ENCODE data around the gene PACS2.
"Not testable (repeated sequence)": the region's sequence is repeated elsewhere in the genome, so short reads cannot be mapped to it uniquely, and the experiment has no call there.

PACS2 gene

DNA sequence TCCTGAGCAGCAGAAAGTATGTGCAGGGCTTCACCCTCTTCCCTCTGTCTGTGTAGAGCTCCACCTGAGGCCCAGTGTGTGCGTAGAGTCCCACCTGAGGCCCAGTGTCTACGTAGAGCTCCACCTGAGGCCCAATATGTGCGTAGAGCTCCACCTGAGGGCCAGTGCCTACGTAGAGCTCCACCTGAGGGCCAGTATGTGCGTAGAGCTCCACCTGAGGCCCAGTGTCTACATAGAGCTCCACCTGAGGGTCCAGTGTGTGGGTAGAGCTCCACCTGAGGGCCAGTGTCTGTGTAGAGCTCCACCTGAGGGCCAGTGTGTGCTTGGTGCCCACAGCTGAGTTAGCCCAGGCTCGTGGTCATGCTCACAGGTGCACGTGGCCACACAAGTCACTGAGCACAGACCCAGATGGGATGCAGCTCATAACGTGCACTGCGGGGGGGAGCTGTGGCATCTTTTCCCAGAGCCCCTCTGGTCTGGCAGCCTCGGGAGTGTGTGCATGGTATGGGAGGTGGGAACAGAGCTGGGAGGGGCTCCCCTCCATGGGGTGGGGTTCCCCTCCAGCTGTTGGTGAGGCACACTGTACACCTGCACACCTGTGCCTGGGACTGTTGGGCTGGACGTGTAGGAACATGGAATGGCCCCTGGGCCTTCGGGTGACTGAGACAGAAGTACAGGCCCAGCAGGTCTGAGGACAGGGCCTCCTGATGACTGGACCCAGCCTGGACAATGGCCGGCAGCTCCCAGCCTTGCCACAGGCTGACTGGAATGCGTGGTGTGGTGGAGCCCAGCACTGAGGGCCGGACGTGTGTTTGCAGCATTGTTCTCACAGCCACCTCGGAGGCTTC is 20.1 kb downstream of the PACS2 start:
- H3K27ac ChIP-seq (replicated peaks), result no peak overlapping the region
- no peak overlapping the region for H3K4me3 ChIP-seq (replicated peaks; ENCODE audit: insufficient read depth, low read length)
- no peak for TF ChIP-seq POLR2AphosphoS5 (IDR thresholded peaks at IDR 0.05; ENCODE audit: low read depth)
- TF ChIP-seq, protein P1, sequence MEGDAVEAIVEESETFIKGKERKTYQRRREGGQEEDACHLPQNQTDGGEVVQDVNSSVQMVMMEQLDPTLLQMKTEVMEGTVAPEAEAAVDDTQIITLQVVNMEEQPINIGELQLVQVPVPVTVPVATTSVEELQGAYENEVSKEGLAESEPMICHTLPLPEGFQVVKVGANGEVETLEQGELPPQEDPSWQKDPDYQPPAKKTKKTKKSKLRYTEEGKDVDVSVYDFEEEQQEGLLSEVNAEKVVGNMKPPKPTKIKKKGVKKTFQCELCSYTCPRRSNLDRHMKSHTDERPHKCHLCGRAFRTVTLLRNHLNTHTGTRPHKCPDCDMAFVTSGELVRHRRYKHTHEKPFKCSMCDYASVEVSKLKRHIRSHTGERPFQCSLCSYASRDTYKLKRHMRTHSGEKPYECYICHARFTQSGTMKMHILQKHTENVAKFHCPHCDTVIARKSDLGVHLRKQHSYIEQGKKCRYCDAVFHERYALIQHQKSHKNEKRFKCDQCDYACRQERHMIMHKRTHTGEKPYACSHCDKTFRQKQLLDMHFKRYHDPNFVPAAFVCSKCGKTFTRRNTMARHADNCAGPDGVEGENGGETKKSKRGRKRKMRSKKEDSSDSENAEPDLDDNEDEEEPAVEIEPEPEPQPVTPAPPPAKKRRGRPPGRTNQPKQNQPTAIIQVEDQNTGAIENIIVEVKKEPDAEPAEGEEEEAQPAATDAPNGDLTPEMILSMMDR (IDR thresholded peaks at IDR 0.05; ENCODE audit: insufficient read depth, low read length), result no peak
- TF ChIP-seq SPI1 (IDR thresholded peaks at IDR 0.05; ENCODE audit: borderline replicate concordance, low read depth), result no peak
- no peak for TF ChIP-seq GABPA (IDR thresholded peaks at IDR 0.05; ENCODE audit: low read depth)
- TF ChIP-seq, protein P2, sequence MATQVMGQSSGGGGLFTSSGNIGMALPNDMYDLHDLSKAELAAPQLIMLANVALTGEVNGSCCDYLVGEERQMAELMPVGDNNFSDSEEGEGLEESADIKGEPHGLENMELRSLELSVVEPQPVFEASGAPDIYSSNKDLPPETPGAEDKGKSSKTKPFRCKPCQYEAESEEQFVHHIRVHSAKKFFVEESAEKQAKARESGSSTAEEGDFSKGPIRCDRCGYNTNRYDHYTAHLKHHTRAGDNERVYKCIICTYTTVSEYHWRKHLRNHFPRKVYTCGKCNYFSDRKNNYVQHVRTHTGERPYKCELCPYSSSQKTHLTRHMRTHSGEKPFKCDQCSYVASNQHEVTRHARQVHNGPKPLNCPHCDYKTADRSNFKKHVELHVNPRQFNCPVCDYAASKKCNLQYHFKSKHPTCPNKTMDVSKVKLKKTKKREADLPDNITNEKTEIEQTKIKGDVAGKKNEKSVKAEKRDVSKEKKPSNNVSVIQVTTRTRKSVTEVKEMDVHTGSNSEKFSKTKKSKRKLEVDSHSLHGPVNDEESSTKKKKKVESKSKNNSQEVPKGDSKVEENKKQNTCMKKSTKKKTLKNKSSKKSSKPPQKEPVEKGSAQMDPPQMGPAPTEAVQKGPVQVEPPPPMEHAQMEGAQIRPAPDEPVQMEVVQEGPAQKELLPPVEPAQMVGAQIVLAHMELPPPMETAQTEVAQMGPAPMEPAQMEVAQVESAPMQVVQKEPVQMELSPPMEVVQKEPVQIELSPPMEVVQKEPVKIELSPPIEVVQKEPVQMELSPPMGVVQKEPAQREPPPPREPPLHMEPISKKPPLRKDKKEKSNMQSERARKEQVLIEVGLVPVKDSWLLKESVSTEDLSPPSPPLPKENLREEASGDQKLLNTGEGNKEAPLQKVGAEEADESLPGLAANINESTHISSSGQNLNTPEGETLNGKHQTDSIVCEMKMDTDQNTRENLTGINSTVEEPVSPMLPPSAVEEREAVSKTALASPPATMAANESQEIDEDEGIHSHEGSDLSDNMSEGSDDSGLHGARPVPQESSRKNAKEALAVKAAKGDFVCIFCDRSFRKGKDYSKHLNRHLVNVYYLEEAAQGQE (IDR thresholded peaks at IDR 0.05; ENCODE audit: insufficient replicate concordance, low read depth), result no peak
- DNase-seq (ENCODE audit: low read depth in 1 of 2, low spot score in 1 of 2), result no peak
- no peaks in the 10 kb centered on the region for H3K27me3 ChIP-seq (ENCODE audit: insufficient read depth, poor library complexity, severe bottlenecking)

DNA sequence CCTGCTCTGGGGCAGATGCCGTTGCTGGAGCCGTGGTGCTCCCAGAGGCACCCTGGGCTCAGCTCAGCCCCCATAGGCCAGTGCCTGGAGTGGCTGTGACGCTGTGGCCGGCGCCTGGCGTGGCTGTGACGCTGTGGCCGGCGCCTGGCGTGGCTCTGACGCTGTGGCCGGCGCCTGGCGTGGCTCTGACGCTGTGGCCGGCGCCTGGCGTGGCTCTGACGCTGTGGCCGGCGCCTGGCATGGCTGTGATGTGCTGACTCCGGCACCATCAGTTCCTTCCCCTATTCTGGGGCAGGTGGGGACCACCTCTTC is 20.6 kb downstream of the PACS2 start:
- not testable (repeated sequence) for H3K27ac ChIP-seq (replicated peaks); H3K4me3 ChIP-seq (replicated peaks; ENCODE audit: insufficient read depth, low read length); DNase-seq (ENCODE audit: low read depth in 1 of 2, low spot score in 1 of 2); H3K27me3 ChIP-seq (ENCODE audit: insufficient read depth, poor library complexity, severe bottlenecking)

DNA sequence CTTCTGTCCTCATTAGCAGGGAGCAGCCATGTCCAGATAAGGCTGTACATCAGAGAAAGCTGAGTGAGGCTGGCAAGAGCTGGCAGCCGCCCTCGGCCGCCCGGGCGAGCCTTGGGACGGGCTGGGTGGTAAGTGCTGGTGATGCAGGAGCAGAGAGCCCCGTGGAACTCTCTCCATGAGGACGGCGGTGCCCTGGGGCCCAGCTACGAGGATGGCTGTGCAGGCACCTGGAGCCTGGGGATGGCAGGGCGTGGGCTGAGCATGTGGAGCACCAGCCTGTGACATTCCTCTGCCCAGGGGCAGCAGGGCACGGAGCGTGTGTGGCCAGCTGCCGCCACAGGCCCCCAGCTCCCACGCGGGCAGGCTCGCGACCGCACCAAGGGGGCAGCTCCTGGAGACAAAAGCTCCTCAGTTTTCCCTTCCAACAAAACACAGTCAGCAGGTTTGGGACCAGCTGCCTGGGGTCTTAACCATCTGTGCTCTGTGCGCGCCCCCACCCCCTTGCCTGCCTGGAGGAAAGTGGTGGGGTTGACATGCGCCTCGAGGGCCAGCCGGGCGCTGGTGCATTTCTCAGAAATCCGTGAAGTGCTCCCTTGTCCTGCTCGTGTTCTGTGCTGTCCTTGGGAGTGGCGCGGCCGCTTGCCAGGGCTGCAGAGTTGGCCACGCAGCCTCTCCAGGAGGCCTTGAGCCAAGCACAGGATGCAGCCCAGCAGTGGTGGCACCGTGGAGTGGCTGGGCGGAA is 21.4 kb downstream of the PACS2 start:
- H3K4me3 ChIP-seq (replicated peaks; ENCODE audit: insufficient read depth, low read length), result no peak overlapping the region
- H3K27me3 ChIP-seq (ENCODE audit: insufficient read depth, poor library complexity, severe bottlenecking), result no peaks in the 10 kb centered on the region
- DNase-seq (ENCODE audit: low read depth in 1 of 2, low spot score in 1 of 2), result no peak
- TF ChIP-seq, protein P2 (IDR thresholded peaks at IDR 0.05; ENCODE audit: insufficient replicate concordance, low read depth), result no peak
- no peak for TF ChIP-seq SPI1 (IDR thresholded peaks at IDR 0.05; ENCODE audit: borderline replicate concordance, low read depth)
- TF ChIP-seq, protein P1 (IDR thresholded peaks at IDR 0.05; ENCODE audit: insufficient read depth, low read length), result no peak
- no peak for TF ChIP-seq GABPA (IDR thresholded peaks at IDR 0.05; ENCODE audit: low read depth)
- TF ChIP-seq POLR2AphosphoS5 (IDR thresholded peaks at IDR 0.05; ENCODE audit: low read depth), result no peak
- no peak overlapping the region for H3K27ac ChIP-seq (replicated peaks)

DNA sequence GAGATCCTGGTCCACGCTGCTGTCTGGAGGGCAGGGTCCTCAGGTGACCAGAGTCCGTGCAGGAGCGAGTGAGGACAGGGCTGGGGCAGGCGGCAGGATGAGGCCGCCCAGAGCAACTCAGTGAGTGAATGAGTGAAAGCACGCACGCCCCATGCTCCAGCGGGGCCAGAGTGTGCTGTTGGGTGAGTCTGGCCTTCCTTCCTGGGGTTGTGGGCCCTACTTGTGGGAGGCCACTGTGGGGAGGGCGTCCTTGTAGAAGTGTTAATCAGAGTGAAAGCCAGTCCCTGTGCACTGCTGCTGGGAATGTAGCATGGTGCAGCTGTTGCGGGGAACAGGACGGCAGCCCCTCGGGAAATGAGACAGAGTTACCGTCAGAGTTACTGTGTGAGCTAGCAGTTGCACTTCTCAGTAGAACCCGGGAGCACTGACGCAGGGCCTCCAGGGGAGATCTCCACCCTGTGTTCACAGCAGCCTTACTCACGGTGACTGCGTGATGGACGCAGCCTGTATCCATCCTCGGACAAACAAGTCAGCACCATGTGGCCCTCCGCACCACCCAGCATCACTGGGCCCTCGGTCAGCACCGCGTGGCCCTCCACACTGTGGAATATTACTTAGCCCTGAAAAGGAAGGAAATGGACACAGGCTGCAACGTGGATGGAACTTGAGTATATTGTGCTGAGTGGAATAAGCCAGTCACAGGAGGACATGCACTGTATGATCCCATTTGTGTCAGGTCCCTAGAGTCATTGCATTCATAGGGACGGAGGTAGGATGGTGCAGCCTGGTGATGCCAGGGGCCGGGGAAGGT is 22.1 kb downstream of the PACS2 start:
- H3K27ac ChIP-seq (replicated peaks), result no peak overlapping the region
- H3K4me3 ChIP-seq (replicated peaks; ENCODE audit: insufficient read depth, low read length), result no peak overlapping the region
- no peak for TF ChIP-seq POLR2AphosphoS5 (IDR thresholded peaks at IDR 0.05; ENCODE audit: low read depth)
- TF ChIP-seq GABPA (IDR thresholded peaks at IDR 0.05; ENCODE audit: low read depth), result no peak
- TF ChIP-seq, protein P2 (IDR thresholded peaks at IDR 0.05; ENCODE audit: insufficient replicate concordance, low read depth), result no peak
- no peak for TF ChIP-seq SPI1 (IDR thresholded peaks at IDR 0.05; ENCODE audit: borderline replicate concordance, low read depth)
- H3K27me3 ChIP-seq (ENCODE audit: insufficient read depth, poor library complexity, severe bottlenecking), result no peaks in the 10 kb centered on the region
- DNase-seq (ENCODE audit: low read depth in 1 of 2, low spot score in 1 of 2), result no peak

Measured in HL-60 (cell line).